ENCODE measurements around the gene STRN3.
A peak's percentile ranks its signal among the peaks of the same experiment; 100 is the strongest.
"Not testable (repeated sequence)": the region's sequence is repeated elsewhere in the genome, so short reads cannot be mapped to it uniquely, and the experiment has no call there.

Gene STRN3

DNA sequence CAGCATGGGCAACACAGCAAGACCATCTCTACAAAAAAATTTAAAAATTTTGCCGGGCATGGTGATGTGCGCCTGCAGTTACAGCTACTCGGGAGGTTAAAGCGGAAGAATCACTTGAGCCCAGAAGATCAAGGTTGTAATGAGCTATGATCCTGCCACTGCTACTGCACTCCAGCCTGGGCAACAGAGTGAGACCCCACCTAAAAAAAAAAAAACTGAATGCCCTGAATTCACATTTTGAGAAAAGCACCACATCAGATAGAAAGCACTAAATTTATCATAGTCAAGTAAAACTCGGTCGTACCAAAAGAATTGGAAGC, 24.9 kb downstream of the STRN3 start:
- no peak for DNase-seq (ENCODE audit: low read depth in 2 of 2)

DNA sequence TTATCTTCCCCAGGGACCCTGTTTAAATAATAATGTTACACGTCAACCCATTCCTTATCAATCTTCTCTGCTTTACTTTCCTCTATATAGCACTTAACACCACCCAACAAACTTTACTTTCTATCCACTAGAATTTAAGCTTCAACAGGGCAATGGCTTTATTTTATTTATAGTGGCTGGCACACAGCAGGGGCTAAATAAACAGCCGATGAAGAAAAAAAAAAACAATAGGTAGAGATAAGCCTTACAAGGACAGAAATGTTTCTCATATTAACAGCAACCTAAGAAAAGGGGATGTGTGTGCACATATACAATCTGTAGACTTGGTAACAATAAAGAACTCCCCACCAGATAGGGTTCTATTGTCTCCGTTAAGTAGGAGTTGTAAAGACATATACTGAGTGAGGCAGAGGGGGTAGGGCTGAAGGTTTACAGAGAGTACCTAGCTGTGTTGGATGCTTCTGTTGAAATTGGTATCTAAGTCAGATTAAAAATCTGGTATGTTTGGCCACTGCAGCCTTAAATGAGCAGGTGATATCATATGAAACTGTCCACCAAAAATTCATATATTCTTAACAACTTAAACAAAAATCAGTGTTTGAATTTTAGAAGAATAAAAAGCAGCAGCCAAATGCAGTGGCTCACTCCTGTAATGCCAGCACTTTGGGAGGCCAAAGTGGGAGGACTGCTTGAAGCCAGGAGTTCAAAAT, 25.4 kb downstream of the STRN3 start:
- DNase-seq (ENCODE audit: low read depth in 2 of 2), result no peak

DNA sequence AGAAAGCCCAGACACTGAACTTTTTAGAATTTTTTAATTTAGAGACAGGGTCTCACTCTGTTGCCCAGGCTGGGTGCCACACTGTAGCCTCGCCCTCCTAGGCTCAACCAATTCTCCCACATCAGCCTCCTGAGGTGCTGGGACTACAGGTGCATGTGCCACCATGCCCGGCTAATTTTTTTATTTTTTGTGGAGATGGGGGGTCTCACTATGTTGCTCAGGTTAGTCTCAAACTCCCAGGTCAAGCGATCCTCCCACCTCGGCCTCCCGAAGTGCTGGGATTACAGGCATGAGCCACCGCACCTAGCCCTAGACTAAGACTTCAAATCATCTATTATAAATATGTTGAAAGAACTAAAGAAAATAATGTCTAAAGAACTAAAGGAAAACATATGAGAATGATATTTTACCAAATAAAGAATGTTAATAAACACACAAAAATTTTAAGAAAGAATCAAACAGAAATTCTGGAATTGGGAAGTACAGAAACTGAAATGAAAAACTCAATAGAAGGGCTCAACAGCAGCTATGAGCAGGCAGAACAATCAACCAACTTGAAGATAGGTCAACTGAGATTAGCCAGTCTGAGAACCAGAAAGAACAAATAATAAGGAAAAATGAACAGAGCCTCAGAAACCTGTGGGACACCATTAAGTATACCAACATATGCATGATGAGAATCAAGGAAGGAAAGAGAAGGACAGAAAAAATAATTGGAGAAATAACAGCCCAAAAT, 27.0 kb downstream of the STRN3 start:
- no peak for DNase-seq (ENCODE audit: low read depth in 2 of 2)

DNA sequence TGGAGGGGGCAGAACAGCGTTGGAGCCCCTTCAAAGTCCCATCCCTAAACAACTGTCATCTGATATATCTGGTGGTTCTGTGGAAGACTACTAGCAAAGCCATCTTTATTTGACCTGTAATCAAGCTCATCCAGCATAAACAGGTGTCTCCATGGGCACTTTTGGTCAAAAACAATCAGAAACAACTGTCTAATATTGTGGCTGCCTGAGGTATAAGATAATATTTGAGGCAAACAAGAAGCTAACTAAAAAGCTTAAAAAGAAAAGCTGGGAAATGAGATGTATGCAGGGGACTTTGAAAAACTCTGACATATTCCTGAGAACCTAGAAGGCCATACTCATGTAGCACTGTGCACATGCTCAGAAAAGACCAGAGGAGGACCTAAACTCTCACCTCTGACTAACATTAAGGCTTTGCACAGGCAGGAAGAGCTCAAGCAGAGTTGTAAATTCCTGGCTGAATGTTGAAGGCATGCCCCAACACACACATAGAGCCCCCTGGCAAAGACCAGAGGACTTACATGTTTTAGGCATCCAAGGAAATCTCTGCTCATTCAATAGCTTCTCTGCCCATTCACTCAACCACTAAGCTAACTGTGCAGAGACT, 28.0 kb downstream of the STRN3 start:
- DNase-seq (ENCODE audit: low read depth in 2 of 2), result no peak

DNA sequence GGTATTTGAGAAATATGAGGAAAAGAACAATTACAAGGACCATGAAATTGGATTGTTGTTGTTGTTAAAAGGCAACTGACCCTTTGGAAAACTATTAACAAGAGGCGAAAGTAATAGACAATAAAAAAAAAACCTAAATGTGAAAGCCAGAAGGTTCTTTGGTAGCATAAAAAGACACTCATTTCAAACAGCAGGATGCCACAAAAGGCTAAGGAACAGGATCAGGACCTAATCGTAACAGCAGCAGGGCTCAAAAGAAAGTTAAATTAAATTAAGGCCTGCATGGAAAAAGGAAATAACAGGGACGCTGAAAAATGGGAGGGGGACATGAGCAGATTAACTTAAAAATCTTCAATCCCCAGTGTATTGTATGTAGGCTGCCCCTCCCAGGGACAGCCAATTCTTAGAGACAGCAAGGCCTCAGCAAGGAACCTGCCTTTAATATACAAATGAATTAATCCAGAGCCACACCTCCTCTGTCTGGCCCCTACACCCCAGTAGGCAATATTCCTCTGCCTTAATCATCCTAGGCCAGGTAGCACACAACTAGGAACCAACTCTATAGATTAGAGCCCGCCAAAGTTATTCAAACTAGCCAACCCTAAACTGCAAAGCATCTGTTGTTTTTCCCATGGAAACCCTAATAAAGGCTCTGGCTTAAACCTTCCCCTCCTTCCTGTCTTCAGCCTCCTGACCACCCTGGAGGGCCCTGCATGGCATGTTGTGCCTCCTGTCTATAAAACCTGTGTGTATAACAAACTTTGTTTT, 29.1 kb downstream of the STRN3 start:
- DNase-seq (ENCODE audit: low read depth in 2 of 2), result no peak

DNA sequence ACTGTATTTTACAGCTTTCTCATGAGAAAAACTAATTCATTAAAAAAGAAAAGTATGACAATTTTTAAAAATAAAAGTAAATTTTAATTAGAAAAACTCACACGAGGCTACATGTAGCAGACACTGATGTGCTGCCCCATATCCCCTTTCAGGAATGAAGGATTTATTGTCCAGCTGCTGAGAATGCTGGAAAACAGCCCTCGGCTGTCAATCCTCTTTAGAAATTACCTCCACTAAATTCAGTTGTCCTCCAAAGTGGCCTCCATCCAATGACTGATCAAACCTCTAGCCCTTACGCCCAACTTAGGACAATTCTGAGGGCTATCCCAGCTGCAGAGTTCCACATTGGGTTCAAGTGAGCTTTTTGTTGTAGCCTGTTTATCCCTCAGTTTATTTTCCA, 30.5 kb downstream of the STRN3 start:
- DNase-seq (ENCODE audit: low read depth in 2 of 2), result no peak

DNA sequence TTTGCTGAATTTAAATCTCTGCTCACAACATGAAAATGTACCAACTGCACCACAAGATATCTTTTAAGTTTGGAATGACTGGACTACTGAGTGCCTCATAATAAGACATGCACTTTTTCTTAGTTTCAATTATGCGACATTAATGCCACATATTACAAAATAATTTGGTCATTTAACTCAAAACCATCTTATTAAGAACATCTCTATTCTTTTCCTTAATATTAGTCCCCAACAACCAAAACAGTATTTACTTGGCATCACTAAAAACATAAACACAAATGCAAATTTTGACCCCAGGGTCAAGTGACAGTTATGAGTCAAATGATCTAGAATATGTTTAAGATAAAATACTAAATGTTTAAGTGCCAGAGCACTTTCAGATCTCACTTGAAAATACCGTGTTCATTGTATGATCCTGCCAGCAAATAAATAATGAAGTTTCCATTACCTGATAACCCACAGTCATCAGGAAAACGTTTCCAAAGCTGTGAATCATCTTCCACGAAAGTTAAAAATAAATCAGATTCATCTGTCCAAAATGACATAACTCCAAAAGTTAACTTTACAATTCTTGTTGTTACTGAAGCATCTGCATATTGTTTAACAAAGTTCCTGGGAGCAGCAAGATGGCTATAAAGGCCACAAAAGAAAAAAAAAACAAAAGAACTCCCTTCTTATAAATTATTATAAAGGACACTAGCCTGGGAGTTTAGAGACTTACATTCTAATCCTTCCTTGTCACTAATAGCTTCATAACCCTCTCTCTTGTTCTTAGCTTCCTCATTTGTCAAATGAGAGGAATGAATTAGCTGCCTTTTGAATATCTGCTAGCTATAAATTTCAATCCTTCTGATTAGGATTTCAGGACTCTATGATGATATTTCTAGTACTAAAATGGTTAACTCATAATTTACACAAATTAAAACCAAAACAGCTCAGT, 31.2 kb downstream of the STRN3 start:
- no peak for DNase-seq (ENCODE audit: low read depth in 2 of 2)

DNA sequence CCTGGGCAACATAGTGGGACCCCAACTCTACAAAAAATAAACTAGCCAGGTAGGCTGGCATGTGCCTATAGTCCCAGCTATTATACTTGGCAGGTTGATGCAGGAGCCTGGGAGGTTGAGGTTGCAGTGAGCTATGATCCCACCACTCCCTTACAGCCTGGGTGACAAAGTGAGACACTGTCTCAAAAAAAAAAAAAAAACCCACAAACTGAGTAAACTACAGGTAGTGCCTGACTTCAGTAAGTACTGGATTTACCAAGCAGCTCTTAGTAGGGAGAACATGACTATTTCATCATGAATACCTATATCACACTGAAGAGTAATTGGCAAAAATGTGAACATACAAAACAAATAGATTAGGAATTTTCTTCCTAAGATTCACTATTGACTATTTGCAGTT, 33.1 kb downstream of the STRN3 start:
- DNase-seq (ENCODE audit: low read depth in 2 of 2), result no peak

DNA sequence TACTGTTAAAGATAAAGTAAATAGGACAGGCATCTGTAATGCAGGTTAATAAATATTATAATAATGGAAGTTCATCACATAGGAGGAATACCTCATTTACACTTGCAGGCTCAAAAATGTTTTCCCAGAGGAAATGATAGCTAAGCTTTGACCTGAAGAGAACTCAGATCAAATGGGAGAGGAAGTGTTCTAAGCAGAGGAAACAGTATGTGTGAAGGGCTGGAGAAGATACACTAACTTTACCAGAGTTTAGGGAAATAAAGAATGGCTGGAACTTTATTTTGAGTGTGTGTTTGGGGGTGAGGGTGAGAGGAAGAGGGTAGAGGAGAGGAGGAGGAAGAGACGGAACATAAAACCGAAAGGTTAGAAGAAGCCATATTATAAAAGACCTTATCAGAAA, 34.8 kb downstream of the STRN3 start:
- no peak for DNase-seq (ENCODE audit: low read depth in 2 of 2)

DNA sequence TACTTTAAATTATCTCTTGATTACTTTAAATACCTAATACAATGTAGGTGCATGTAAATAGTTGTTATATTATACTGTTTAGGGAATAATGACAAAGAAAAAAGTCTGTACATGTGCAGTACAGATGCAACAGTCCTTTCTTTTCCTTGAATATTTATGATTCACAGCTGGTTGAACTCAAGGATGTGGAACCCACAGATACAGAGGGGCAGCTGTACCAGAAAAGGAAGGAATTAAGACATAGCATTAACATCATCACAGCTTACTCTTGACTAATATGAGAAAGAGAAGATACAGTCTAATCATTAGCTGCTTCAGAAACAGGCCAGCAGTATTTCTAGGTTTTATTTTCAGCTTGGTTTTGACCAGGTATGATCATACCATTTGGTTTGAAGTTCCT, 35.4 kb downstream of the STRN3 start:
- no peak for DNase-seq (ENCODE audit: low read depth in 2 of 2)

DNA sequence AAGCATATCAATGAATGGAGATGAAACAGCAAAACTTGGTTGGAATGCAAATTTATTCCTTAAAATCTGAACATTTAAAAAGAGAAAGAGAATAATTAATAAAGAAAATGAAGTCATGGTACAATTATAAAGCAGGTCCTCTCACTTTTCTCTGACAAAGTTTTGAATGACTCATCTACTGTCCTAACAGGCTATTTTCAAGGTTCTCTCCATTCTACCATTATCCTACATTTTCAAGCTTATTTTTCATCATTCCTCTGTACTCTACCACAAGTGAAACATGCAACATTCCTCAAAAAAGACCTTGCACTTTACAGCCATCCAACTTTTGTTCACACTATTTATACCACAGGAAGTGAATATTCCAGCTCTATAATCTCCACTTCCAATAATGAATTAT, 37.7 kb downstream of the STRN3 start:
- DNase-seq (ENCODE audit: low read depth in 2 of 2), result no peak

DNA sequence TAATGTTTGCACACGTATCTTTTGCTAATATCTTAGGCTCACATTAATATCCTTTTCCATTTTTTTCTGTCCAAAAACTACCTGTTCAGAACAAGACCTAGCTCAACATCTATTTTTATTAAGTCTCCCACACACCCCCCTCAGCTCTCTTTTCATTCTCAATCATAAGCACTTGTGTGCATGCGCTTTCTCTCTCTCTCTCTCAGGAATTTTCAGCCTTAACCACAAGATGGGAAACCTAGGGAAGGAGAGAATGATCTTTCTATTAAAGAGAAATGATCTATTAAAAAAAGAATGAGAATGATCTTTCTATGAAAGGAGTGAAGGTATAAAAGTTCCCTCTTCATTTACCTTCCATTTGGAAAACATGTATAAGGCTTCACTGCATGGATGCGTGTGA, 40.4 kb downstream of the STRN3 start:
- DNase-seq (ENCODE audit: low read depth in 2 of 2), result no peak

DNA sequence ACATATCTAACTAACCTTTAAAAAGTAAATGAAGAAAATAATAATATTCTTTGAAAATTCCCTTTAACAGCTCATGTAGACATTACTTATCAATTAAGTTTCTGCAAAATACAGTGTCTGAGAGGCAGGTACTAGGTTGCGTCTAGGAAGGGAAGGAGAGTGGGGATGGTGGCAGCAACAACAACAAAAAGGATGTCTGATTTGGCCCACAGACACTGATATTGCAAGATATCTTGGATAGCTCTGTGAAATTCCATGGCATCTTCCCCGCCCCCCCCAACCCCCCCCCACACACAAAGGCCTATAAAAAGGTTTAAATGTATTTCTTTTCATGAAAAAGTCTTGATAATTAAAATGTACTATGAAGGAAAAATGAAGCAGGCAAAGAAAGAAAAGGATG, 42.3 kb downstream of the STRN3 start:
- DNase-seq (ENCODE audit: low read depth in 2 of 2), result no peak

DNA sequence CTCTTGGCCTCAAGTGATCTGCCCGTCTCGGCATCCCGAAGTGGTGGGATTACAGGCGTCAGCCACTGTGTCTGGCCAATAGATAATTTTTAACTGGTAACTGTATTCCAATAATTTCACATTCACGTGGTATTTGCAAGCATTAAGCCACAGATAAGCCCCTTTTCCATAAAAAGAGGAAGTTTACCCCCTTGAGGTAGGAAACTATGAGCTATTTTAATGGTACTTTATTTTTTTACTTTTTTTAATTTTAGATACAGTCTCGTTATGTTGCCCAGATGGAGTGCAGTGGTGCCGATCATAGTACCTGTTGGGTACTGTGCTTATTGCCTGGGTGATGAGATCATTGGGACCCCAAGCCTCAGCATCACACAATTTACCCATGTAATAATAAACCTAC, 43.6 kb downstream of the STRN3 start:
- DNase-seq (ENCODE audit: low read depth in 2 of 2), result no peak

DNA sequence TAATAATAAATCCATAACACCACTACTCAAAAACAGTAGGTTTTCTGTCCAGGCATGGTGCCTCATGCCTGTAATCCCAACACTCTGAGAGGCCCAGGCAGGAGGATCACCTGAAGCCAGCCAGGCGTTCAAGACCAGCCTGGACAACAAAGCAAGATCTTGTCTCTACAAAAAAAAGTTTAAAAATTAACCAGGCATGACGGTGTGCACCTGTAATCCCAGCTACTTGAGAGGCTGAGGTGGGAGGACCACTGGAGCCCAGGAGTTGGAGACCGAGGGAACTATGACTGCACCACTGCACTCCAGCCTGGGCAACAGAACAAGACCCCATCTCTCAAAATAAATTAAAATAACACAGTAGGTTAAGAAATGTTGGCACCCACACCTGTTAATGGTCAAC, 45.2 kb downstream of the STRN3 start:
- DNase-seq (ENCODE audit: low read depth in 2 of 2), result no peak

DNA sequence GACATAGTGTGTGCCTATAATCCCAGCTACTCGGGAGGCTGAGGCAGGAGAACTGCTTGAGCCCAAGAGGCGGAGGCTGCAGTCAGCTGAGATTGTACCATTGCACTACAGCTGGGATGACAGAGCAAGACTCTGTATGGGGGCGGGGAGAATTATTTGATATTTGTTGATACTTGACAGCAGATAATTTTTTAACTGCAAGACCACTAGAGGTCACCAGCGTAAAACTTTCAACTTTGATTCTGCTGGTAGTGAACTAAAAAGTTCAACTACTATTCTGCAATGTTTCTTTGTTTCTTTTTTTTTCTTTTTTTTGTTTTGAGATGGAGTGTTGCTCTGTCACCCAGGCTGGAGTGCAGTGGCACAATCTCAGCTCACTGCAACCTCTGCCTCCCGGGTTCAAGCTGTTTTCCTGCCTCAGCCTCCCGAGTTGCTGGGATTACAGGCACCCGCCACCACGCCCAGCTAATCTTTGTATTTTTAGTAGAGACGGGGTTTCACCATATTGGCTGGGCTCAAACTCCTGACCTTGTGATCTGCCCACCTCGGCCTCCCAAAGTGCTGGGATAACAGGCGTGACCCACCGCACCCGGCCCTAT, 46.0 kb downstream of the STRN3 start:
- DNase-seq (ENCODE audit: low read depth in 2 of 2), result peak; percentile 8 to 43

DNA sequence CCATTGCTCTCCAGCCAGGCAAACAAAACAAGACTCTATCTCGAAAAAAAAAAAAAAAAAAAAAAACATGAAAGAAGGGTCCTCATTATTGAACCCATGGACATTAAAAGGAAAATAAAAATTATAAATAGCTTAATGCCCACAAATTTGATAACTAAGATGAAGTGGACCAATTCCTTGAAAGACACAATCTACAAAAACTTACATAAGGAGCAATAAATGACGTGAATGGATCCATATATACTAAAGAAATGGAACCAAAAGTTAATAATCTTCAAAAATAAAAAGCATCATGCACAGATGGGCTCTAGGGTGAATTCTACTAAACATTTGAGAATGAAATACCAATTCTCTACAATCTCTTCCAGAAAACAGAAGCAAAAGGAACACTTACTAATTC, 48.4 kb downstream of the STRN3 start:
- no peak for DNase-seq (ENCODE audit: low read depth in 2 of 2)

DNA sequence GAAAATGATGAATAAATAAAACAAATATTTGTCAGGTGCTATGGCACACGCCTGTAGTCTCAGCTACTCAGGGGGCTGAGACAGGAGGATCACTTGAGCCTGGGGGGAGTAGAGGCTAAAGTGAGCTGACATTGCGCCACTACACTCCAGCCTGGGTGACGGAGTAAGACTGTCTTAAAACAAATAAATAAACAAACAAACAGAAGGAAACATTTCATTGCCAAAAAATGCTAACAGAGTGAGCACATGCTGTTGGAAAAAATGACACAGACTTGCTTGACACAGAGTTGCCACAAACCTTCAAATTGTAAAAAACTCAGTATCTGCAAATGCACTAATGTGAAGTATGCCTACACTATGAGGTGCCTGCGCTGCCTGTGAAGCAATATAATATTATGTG, 51.6 kb downstream of the STRN3 start:
- no peak for DNase-seq (ENCODE audit: low read depth in 2 of 2)

DNA sequence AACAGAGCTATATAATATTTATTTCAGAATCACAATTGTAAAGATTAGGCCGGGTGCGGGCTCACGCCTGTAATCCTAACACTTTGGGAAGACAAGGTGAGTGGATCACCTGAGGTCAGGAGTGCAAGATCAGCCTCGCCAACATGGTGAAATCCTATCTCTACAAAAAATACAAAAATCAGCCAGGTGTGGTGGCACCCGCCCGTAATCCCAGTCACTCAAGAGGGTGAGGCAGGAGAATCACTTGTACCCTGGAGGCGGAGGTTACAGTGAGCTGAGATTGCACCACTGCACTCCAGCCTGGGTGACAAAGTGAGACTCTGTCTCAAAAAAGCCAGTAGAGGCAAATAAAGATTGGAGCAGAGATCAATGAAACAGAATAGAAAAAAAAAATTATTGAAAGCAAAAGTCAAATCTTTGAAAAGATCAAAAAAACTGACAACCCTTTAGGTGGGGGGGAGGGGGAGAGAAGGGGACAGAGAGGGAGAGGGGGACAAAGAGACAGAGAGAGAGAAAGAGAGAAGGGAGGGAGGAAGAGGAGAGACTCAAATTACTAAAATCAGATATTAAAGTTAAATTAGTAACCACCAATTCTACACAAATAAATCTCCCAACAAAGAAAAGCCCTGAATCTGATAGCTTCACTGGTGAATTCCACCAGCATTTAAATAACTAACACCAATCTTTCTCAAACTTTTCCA, 53.1 kb downstream of the STRN3 start:
- DNase-seq (ENCODE audit: low read depth in 2 of 2), result no peak

DNA sequence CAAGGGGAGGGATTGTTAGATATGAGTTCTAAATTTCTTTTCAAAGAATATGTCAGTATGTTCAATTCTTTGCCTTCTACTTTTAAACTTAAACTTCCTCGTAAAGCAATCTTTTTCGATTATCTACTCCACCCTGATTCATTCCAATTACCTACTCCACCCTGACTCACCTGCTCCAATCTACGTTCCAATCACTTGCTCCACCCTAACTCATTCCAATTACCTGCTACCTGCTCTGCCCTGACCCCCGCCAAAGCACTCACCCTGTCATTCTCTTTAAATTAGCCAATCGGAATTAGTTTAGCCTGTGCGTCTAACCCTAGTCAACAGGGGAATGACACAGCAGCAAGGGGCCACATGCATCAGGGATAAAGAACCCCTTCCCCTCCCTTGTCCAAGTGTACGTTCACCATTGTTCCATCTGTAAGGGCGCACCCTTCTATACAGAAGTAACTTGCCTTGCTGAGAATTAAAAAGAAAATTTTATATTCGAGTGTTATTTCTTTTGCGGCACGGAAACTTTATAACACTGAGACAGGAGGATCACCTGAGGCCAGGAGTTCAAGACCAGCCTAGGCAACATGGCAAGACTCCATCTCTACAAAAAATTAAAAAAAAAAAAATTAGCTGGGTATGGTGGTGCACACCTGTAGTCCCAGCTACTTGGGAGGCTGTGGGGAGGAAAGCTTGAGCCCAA, 54.0 kb downstream of the STRN3 start:
- not testable (repeated sequence) for DNase-seq (ENCODE audit: low read depth in 2 of 2)
